ENCODE results near the gene FRMD4A.

DNA sequence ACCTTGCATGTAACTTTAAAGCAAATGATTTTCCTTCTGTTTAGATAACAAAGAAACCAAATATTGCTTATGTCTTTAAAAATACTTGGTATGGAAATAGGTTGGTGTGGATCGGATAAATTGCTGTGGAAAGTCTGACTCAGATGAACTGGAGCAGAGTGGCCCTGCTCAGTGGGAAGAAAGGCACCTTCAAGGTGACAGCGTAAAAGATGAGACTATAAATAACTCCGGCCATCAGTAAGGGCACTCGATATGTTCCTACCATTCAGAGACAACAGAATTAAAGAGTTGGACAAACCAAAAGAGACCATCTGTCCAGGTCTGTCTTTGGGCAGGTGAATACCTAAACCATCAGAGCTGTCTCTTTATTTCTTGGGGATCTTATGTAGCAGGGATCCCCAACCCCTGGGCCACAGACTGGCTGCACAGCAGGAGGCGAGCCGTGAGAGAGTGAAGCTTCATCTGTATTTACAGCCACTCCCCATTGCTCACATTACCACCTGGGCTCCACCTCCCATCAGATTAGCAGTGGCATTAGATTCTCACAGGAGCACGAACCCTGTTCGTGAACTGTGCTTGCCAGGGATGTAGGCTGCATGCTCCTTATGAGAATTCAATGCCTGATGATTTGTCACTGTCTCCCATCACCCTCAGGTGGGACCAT is 386.9 kb downstream of the FRMD4A start:
- no peak for TF ChIP-seq POLR2AphosphoS5 (IDR thresholded peaks at IDR 0.05; ENCODE audit: low read depth, low read length)
- TF ChIP-seq POLR2A (IDR thresholded peaks at IDR 0.05; ENCODE audit: low read depth, low read length): no peak
- no peak for TF ChIP-seq TAF1 (IDR thresholded peaks at IDR 0.05; ENCODE audit: borderline replicate concordance, low read depth, low read length)

Measured in GM12892 (cell line).